HG03575 (cell line): ENCODE results near the gene NPSR1.

Experiments
- ATAC-seq: cut with Tn5 transposase; IDR thresholded peaks from one replicate; pipeline ENCODE4 v1.9.1; 2021; ENCODE audit not compliant: unreplicated experiment, insufficient number of reproducible peaks, low FRiP score; ENCODE audit errors: extremely low read depth

The NPSR1 gene

GRCh38 chr7:34751725-34752643 lies 94.0 kb downstream of the NPSR1 start:
- ATAC-seq = no peak

DNA sequence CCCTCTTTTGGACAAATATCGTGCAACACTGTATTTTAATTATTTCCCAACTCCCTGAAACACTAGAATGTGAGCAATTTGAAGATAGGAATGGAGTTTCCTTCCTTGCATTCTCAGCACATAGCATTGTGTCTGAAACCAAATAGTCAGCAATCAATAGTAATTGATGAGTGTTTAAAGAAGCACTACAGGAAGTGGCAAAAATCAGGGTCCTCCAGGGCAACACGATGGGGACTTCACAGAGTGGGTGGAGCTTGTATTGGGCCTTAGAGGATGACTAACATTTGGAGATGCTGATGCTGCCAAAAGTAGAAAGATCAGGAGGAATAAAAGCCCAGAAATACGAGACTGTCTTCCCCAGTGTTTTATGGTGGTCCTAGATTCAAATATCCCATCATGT lies 94.9 kb downstream of the NPSR1 start:
- ATAC-seq = no peak

DNA sequence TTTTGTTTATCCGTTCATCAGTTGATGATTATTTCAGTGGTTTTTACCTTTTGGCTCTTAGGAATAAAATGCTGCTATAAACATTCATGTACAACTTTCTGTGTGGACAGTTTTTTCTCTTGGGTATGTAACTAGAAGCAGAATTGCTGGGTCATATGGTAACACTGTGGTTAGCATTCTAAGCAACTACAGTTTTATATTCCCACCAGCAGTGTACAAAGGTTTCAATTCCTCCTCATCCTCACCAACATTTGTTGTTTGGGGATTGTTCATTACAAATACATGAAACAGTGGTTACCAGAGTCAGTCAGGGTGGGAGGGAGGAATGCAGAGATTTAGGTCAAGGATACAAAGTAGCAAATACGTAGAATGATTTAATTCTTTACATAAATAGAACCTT lies 97.0 kb downstream of the NPSR1 start:
- ATAC-seq = no peak

GRCh38 chr7:34756025-34756437 lies 98.0 kb downstream of the NPSR1 start:
- no peak for ATAC-seq

GRCh38 chr7:34756691-34757090 lies 98.7 kb downstream of the NPSR1 start:
- no peak for ATAC-seq

DNA sequence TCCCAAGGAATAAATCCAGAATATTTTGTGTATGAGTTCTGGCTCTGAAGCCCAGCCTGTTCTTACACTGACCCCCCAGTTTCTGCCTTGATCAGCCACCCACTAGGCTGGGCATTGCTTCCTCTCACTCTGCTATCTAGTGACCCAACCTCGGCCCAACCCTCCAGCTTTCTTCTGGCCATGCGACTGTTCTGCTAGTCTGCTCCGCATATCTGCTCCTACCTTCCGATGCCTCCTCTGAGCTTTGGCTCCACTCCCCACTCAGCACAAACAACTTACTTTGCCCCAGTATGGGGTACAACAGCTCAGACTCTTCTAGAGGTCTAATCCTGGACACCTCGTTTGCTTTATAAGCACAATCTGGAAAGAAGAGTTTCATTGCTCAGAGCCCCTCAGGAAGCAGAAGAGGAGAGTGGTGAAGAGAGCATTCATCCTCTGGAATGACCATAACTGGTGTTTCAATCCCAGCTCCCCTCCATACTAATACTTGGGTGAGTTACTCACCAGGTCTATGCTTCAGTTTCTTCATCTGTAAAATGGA lies 99.6 kb downstream of the NPSR1 start:
- no peak for ATAC-seq

GRCh38 chr7:34758111-34758601 lies 100.1 kb downstream of the NPSR1 start:
- no peak for ATAC-seq

DNA sequence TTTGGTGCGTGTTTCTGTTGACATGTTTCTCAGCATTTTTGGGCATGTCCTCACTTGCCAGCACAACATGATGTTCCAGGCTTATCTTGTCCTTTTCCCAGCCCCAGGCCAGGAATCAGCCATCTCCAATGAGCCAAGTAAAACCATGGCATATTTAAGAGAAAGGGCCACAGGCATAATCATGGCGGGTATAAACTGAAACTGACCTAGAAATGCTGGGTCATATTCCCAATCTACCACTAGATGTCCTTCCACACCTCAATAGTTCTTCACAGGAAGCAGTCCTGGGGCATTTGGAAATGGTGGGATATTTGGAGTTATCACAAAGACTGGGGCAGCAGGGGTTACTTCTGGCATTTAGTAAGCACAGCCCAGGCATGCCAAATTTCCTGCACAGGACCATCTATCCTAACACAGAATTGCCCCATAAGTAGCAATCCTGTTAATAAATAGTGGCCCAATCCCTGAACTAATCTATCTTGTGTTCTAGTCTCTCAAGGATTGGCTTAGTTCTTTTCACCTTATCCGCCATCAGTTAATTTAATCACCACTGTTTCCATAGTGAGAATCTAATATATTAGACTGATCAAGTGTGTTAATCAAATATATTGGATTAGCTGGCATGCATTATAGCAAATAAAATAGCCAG lies 101.6 kb downstream of the NPSR1 start:
- no peak for ATAC-seq

- no peak for ATAC-seq
Measured at GRCh38 chr7:34760271-34760670, 102.3 kb downstream of the NPSR1 start.

DNA sequence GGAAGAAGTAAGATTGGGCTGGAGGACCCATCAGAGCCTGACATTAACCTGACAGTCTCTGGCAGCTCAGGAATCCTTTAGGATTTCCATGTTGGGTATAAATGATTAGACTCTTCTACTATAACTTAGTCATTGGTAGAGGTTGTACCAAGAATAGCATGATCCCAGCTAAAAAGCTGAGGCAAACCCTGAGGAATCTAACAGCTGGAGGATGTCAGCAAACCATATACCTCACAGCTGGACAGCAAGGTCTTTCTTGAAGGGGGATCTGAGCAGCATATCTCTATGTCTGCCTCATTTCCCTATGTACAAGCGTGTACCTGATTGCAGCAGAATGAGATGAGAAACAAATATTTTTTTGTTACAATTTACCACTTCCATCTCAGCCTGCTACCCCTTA lies 103.2 kb downstream of the NPSR1 start:
- no peak for ATAC-seq

GRCh38 chr7:34761627-34762026 lies 103.6 kb downstream of the NPSR1 start:
- ATAC-seq = no peak

DNA sequence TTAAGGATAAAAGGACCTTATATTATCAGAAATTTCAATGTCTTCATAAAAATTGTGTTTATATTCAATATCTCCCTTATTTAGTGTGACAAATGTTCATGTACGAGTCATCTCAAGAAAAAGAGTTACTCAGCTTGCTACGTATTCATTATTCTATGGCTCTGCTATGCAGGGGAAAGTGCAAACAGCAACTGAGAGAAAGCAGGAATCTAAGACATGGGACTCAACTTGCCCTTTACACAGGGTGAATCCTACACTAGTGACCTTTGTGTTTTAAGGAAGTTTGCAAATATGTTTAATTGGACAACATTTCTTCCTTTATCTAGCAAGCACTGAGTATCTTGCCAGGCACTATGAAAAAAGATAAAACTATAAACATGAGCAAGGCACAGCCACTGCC lies 104.7 kb downstream of the NPSR1 start:
- ATAC-seq = no peak

GRCh38 chr7:34772296-34772938 lies 114.4 kb downstream of the NPSR1 start:
- ATAC-seq = no peak

DNA sequence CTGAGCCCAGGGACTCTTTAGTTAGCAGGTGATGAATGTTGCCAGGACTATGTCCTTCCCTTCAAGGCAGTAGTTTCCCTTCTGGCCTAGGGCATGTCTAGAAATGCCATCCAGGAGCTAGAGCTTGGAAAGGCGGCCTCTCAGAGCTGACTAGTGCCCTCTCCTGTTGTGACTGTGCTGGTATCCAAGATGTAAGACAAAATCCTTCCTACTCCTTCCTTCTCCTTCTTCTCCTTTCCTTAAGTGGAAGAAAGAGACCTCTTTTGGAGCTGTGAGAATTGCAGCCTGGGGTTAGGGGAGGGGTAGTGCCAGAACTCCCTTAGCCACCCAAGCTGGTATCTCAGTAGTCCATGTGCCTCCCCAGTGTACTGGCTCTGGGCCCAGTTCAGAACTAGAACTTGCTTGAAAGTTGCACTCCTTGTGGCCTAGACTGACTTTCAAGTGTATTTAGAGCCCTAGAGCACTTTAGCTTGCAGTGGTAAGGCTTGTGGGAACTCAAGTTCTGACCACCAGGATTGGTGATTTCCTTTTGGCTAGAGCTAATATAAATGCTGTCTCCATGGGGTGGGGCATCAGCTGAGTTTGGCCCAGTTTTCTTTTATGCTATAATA lies 118.8 kb downstream of the NPSR1 start:
- no peak for ATAC-seq

- ATAC-seq = no peak
Measured at GRCh38 chr7:34780546-34780945, 122.5 kb downstream of the NPSR1 start.

DNA sequence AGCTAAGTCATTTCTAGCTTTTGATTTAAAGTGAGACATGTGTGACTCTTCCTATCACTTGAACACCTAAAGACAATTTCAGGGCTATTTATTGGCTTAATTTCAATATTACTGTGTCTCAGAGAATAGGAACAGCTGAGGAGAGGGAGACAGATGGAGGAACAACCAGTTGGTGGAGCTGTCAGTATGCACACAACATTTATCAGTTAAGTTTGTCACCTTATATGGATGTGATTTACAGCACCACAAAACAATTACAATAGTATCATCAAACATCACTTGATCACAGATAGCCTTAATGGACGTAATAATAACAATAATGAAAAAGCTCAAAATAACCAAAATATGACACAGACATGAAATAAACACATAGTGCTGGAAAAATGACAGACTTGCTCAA lies 129.6 kb downstream of the NPSR1 start:
- ATAC-seq = no peak

DNA sequence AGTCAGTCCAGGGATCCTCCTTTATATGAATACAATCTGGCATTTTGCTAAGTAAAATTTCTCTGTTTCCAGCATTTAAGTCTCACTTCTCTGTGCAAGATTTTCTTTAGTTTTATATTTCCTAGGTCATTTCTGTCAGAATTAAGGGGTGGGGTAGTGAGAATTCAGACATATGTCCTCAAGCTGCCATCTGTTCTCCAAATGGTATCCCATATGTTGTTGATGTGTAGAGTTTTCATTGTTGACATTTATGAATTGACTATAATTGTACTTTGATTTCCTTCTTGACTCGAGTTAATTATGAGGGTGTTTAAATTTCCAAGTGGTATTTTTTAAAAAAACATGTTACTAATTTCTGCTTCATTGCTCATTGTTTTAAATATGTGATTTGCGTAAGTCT lies 148.8 kb downstream of the NPSR1 start:
- no peak for ATAC-seq

GRCh38 chr7:34807548-34808340 lies 149.7 kb downstream of the NPSR1 start:
- no peak for ATAC-seq
